ENCODE results near the gene TYW3. TPM values are rescaled to one million over a fixed set of nuclear protein-coding genes. Genes with fewer than 3 reads are reported as not detected.
"Not testable (repeated sequence)": the region's sequence is repeated elsewhere in the genome, so short reads cannot be mapped to it uniquely, and the experiment has no call there.

The TYW3 gene
- total RNA-seq, 1 donor from 2014 or later: 11.4 TPM

DNA sequence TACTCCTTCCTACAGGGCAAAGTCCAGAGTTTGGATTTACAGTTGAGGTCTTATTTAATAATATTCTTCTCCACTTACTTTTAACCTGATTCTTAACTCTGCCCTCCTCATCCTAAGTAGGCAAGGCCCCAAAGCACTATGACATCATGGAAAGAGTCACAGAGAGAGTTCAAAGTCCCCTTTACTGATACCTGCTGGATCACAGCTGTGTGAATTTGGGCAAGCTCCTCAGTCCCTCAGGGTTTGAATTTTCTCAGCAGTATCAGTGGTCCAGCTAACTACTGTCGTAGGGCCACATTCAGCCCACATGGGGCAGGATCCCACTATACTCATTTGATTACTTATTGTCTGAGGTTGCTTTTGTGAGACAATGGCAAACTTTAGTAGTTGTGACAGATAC, 16.0 kb downstream of the TYW3 start:
- no peak overlapping the region for H3K4me3 ChIP-seq (ENCODE audit: low read depth, low read length)
- DNase-seq (ENCODE audit: low read depth): no peak
- TF ChIP-seq, protein P1, sequence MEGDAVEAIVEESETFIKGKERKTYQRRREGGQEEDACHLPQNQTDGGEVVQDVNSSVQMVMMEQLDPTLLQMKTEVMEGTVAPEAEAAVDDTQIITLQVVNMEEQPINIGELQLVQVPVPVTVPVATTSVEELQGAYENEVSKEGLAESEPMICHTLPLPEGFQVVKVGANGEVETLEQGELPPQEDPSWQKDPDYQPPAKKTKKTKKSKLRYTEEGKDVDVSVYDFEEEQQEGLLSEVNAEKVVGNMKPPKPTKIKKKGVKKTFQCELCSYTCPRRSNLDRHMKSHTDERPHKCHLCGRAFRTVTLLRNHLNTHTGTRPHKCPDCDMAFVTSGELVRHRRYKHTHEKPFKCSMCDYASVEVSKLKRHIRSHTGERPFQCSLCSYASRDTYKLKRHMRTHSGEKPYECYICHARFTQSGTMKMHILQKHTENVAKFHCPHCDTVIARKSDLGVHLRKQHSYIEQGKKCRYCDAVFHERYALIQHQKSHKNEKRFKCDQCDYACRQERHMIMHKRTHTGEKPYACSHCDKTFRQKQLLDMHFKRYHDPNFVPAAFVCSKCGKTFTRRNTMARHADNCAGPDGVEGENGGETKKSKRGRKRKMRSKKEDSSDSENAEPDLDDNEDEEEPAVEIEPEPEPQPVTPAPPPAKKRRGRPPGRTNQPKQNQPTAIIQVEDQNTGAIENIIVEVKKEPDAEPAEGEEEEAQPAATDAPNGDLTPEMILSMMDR (conservative IDR thresholded peaks at IDR 0.05; ENCODE audit: low read depth, low read length): no peak

GRCh38 chr1:74753104-74753503, 20.2 kb downstream of the TYW3 start:
- no peak overlapping the region for H3K4me3 ChIP-seq (ENCODE audit: low read depth, low read length)
- DNase-seq (ENCODE audit: low read depth): no peak
- TF ChIP-seq, protein P1 (conservative IDR thresholded peaks at IDR 0.05; ENCODE audit: low read depth, low read length): no peak

DNA sequence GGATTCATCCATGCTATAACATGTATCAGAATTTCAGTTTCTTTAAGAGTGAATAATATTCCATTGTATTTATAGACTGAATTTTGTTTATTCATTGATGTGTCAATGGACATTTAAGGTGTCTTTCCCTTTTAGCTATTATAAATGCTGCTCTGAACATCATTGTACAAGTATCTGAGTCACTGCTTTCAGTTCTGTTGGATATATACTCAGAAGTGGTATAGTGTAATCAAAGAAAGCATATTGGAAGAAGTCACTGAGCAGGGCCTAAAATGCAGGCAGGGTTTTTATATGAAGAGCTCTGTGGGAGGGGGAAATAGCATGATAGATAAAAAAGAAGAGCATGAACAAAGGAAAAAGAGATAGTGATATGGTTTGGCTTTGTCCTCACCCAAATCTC, 22.5 kb downstream of the TYW3 start:
- no peak overlapping the region for H3K4me3 ChIP-seq (ENCODE audit: low read depth, low read length)
- TF ChIP-seq, protein P1 (conservative IDR thresholded peaks at IDR 0.05; ENCODE audit: low read depth, low read length): no peak
- DNase-seq (ENCODE audit: low read depth): no peak

GRCh38 chr1:74756650-74757049, 23.7 kb downstream of the TYW3 start:
- not testable (repeated sequence) for DNase-seq (ENCODE audit: low read depth); H3K4me3 ChIP-seq (ENCODE audit: low read depth, low read length)

DNA sequence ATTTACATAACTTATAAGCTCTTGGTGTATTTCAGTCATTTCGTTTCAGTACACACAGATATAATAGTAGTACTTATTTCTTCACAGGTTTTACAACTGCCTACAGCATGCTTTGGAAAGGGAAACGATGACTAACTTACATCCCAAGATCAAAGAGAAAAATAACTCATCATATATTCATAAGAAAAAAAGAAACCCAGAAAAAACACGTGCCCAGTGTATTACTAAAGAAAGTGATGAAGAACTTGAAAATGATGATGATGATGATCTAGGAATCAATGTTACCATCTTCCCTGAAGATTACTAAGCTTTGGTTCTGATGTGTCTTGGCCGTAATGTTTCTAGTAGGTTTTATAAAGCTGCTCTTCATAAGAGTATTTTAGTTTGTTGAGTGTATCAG, 30.9 kb downstream of the TYW3 start:
- DNase-seq (ENCODE audit: low read depth): no peak
- H3K4me3 ChIP-seq (ENCODE audit: low read depth, low read length): no peak overlapping the region
- TF ChIP-seq, protein P1 (conservative IDR thresholded peaks at IDR 0.05; ENCODE audit: low read depth, low read length): no peak

DNA sequence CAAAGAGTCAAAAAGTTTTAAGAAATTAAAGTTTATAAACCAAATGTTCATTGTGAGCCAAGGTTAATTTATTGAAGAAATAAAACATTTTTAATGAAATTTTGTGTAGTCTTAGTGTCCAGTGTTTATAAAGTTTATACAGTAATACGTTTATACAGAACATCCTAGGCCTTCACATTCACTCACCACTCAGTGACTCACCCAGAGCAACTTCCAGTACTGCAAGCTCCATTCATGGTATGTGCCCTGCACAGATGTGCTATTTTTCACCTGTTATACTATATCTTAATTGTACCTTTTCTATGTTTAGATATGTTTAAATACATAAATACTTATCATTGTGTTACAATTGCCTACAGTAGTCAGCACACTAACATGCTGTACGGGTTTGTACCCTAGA, 33.6 kb downstream of the TYW3 start:
- no peak overlapping the region for H3K4me3 ChIP-seq (ENCODE audit: low read depth, low read length)
- no peak for DNase-seq (ENCODE audit: low read depth)
- TF ChIP-seq, protein P1 (conservative IDR thresholded peaks at IDR 0.05; ENCODE audit: low read depth, low read length): no peak

GRCh38 chr1:74767490-74767889, 34.5 kb downstream of the TYW3 start:
- no peak for DNase-seq (ENCODE audit: low read depth)

More at GRCh38 chr1:74767490-74767889, 34.5 kb downstream of the TYW3 start:
- TF ChIP-seq, protein P1 (conservative IDR thresholded peaks at IDR 0.05; ENCODE audit: low read depth, low read length): peak; percentile 61
- H3K4me3 ChIP-seq (ENCODE audit: low read depth, low read length): no peak overlapping the region

Data from epithelial cell of proximal tubule (primary cell).